SK-N-SH treated with all-trans-retinoic acid at 6 μM for 48 hours (cell line): Measurements from ENCODE around the gene TEAD1.

Source experiments
- BACH2 ChIP-seq: fragments of 250-450 bp; sonication (Bioruptor Pico); IDR thresholded peaks from 2 replicates; pipeline ENCODE4 v1.9.0; 2021; ENCODE audit warnings: mild to moderate bottlenecking, borderline replicate concordance
- CSDC2 ChIP-seq: fragments of 250-450 bp; sonication (Bioruptor Pico); IDR thresholded peaks from 2 replicates; pipeline ENCODE4 v1.5.0; 2020; ENCODE audit warnings: mild to moderate bottlenecking, moderate library complexity
- GLIS3 ChIP-seq: fragments of 250-450 bp; sonication (Bioruptor Pico); IDR thresholded peaks from 2 replicates; pipeline ENCODE4 v1.5.0; 2020; ENCODE audit warnings: mild to moderate bottlenecking, moderate library complexity
- ZC3H10 ChIP-seq: fragments of 250-450 bp; sonication (Bioruptor Pico); IDR thresholded peaks from 2 replicates; pipeline ENCODE4 v1.5.1; 2021; ENCODE audit warnings: mild to moderate bottlenecking, moderate library complexity
- ZFP3 ChIP-seq: fragments of 250-450 bp; sonication (Bioruptor Pico); IDR thresholded peaks from 2 replicates; pipeline ENCODE4 v1.5.0; 2020; ENCODE audit warnings: mild to moderate bottlenecking, moderate library complexity
- ZFP30 ChIP-seq: fragments of 450-650 bp; formaldehyde crosslinking; IDR thresholded peaks from 2 replicates; pipeline ENCODE4 v1.5.0; 2022; ENCODE audit warnings: mild to moderate bottlenecking, moderate library complexity

- TF ChIP-seq ZFP3 (CRISPR knock-in tag), result no peak
- TF ChIP-seq ZC3H10, result no peak
- no peak for TF ChIP-seq BACH2 (CRISPR knock-in tag)
- no peak for TF ChIP-seq GLIS3
- TF ChIP-seq ZFP30, result no peak
- TF ChIP-seq CSDC2 (CRISPR knock-in tag), result no peak
Observed at GRCh38 chr11:12854829-12855228, 180.6 kb downstream of the TEAD1 start.
